Measurements from ENCODE around the gene SMOC1. TPM values are rescaled to one million over a fixed set of nuclear protein-coding genes. Genes with fewer than 3 reads are reported as not detected.

The SMOC1 gene
- total RNA-seq, 1 donor from 2014 or later, result 2.0 TPM

DNA sequence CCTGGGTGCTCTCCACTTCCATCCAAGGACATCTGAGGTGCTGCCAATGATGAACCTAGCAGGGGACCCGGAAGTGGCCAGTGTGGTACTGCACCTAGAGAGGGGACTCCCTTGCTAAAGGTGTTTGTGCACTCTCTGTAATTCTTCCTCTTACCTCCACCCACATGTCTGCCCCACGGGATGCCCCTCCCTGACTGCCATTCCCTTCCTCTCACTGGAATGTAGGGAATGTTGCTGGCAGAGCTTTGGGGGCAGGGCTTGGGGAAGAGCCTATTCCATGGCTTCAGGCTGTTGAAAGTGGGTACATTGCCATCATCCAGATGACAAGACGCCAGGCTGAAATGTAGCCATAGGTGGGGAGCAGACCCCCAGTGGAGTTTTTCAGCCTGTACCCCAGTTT is 153.2 kb downstream of the SMOC1 start:
- TF ChIP-seq, protein P1, sequence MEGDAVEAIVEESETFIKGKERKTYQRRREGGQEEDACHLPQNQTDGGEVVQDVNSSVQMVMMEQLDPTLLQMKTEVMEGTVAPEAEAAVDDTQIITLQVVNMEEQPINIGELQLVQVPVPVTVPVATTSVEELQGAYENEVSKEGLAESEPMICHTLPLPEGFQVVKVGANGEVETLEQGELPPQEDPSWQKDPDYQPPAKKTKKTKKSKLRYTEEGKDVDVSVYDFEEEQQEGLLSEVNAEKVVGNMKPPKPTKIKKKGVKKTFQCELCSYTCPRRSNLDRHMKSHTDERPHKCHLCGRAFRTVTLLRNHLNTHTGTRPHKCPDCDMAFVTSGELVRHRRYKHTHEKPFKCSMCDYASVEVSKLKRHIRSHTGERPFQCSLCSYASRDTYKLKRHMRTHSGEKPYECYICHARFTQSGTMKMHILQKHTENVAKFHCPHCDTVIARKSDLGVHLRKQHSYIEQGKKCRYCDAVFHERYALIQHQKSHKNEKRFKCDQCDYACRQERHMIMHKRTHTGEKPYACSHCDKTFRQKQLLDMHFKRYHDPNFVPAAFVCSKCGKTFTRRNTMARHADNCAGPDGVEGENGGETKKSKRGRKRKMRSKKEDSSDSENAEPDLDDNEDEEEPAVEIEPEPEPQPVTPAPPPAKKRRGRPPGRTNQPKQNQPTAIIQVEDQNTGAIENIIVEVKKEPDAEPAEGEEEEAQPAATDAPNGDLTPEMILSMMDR (IDR thresholded peaks at IDR 0.05), result no peak
- Mint-ChIP-seq H3K9me3 (ENCODE audit: unreplicated experiment) (no peaks in the 10 kb centered on the region), H3K4me1 (ENCODE audit: unreplicated experiment) (no peaks in the 10 kb centered on the region), H3K4me3 (ENCODE audit: unreplicated experiment) (no peak overlapping the region), H3K27me3 (ENCODE audit: unreplicated experiment) (no peaks in the 10 kb centered on the region), H3K36me3 (ENCODE audit: unreplicated experiment) (no peaks in the 10 kb centered on the region), H3K27ac (ENCODE audit: unreplicated experiment) (no peak overlapping the region)
- no peak for DNase-seq (ENCODE audit: extremely low spot score, unreplicated experiment)

DNA sequence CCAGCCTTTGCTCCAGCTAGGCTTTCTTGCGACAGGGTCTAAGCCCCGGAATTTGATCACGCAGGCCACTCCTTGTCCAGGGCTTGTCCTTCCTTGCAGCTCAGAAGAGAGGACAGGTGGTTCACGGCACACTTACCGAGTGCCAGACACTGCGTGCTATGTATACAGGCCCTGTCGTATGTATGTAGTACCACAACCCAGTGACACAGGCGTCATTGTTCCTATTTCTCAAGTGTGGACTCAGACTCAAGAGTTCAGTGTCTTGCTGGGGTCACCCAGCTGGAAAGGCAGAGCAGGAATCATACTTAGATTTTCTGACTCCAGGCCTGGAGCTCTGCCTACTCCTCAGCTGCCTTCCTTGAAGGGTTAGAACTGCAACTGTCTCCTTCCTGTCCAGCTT is 153.9 kb downstream of the SMOC1 start:
- TF ChIP-seq, protein P1 (IDR thresholded peaks at IDR 0.05), result no peak
- no peak overlapping the region for H3K4me3 Mint-ChIP-seq (ENCODE audit: unreplicated experiment)
- no peaks in the 10 kb centered on the region for H3K27me3 Mint-ChIP-seq (ENCODE audit: unreplicated experiment)
- no peaks in the 10 kb centered on the region for H3K4me1 Mint-ChIP-seq (ENCODE audit: unreplicated experiment)
- no peak for DNase-seq (ENCODE audit: extremely low spot score, unreplicated experiment)
- no peaks in the 10 kb centered on the region for H3K9me3 Mint-ChIP-seq (ENCODE audit: unreplicated experiment)
- H3K27ac Mint-ChIP-seq (ENCODE audit: unreplicated experiment), result no peak overlapping the region
- H3K36me3 Mint-ChIP-seq (ENCODE audit: unreplicated experiment), result no peaks in the 10 kb centered on the region

DNA sequence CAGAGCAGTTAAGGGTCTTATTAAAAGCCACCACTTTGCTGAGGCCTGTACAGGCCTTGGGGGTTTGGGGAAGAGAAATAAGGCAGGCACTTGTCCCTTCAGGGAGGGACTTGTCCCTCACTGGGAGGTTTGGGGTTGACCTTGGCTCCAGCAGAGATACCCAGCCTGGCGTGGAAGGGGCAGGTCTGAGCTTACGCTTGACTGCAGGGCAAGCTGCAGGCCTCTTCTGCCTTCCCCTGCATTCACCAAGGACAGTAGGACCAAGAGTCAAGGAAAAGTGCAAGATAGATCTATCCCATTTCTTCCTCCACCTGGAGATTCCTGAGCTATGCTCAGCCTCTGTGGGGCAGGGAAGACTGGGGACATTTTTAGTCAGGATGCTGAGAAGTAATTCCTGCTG is 154.3 kb downstream of the SMOC1 start:
- H3K27me3 Mint-ChIP-seq (ENCODE audit: unreplicated experiment), result no peaks in the 10 kb centered on the region
- TF ChIP-seq, protein P1 (IDR thresholded peaks at IDR 0.05), result no peak

DNA sequence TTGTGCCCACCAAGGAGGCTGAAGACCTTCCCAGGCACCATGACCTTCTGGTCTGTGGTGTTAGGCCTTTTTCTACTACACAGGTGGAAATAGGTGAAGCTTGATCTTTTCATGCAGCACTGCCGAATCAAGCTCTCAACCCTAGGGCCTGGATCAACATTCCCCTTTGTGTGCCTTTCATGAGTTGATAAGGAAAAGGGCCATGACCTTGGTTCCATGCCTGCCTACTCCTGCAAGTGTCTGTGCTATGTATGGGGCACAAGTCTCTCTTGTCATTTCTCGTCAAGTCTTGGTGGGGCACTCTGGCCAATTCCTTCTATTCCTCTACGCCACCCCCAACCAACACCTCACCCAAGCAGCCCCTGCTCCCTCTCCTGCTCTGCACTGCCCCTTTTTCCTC is 155.0 kb downstream of the SMOC1 start:
- Mint-ChIP-seq H3K4me3 (ENCODE audit: unreplicated experiment) (no peak overlapping the region), H3K9me3 (ENCODE audit: unreplicated experiment) (no peaks in the 10 kb centered on the region), H3K27me3 (ENCODE audit: unreplicated experiment) (no peaks in the 10 kb centered on the region), H3K36me3 (ENCODE audit: unreplicated experiment) (no peaks in the 10 kb centered on the region), H3K4me1 (ENCODE audit: unreplicated experiment) (no peaks in the 10 kb centered on the region), H3K27ac (ENCODE audit: unreplicated experiment) (no peak overlapping the region)
- TF ChIP-seq, protein P1 (IDR thresholded peaks at IDR 0.05), result no peak
- no peak for DNase-seq (ENCODE audit: extremely low spot score, unreplicated experiment)

More for the DNA sequence above, 154.3 kb downstream of the SMOC1 start:
- Mint-ChIP-seq H3K4me1 (ENCODE audit: unreplicated experiment) (no peaks in the 10 kb centered on the region), H3K4me3 (ENCODE audit: unreplicated experiment) (no peak overlapping the region), H3K9me3 (ENCODE audit: unreplicated experiment) (no peaks in the 10 kb centered on the region), H3K27ac (ENCODE audit: unreplicated experiment) (no peak overlapping the region), H3K36me3 (ENCODE audit: unreplicated experiment) (no peaks in the 10 kb centered on the region)
- DNase-seq (ENCODE audit: extremely low spot score, unreplicated experiment), result no peak

DNA sequence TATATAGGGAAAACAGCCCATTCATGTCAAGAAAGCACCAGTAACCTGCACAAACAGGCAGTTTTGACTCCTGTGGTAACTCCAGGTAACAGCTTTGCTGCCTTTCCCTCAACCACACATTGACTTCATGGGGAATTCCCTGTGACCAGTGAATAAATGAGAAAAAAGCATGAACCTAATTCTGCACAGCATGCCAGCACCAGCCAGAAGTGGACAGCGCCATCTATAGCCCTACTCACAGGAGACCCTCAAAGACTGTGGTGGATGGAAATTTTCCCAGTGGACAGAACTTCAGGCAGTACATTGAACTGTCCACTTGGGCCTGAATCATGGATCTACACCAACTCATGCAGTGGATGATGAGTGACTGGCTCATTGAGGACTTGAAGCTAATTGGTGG is 157.4 kb downstream of the SMOC1 start:
- Mint-ChIP-seq H3K4me3 (ENCODE audit: unreplicated experiment) (no peak overlapping the region), H3K27ac (ENCODE audit: unreplicated experiment) (no peak overlapping the region), H3K27me3 (ENCODE audit: unreplicated experiment) (no peaks in the 10 kb centered on the region), H3K4me1 (ENCODE audit: unreplicated experiment) (no peaks in the 10 kb centered on the region), H3K36me3 (ENCODE audit: unreplicated experiment) (no peaks in the 10 kb centered on the region), H3K9me3 (ENCODE audit: unreplicated experiment) (no peaks in the 10 kb centered on the region)
- DNase-seq (ENCODE audit: extremely low spot score, unreplicated experiment), result no peak
- TF ChIP-seq, protein P1 (IDR thresholded peaks at IDR 0.05), result no peak
